ENCODE data around the gene ERN1.

GRCh38 chr17:64124609-64125008 is 5.3 kb downstream of the ERN1 start:
- TF ChIP-seq CTCF (conservative IDR thresholded peaks at IDR 0.05; ENCODE audit: low read depth, low read length): no peak
- TF ChIP-seq EZH2 (IDR thresholded peaks at IDR 0.05; ENCODE audit: low read length, unreplicated experiment): no peak

Data from PC-3 (cell line).